DOHH2 (cell line): ENCODE data around the gene MGME1.

Experiments
- H3F3A ChIP-seq: fragments of 200-600 bp; sonication (generic), shearing (Covaris generic); 2 replicates; pipeline ENCODE4 v1.6.0; 2016; ENCODE audit warnings: antibody characterized with exemption, mild to moderate bottlenecking; ENCODE audit not compliant: control insufficient read depth, insufficient read depth
- H3K27ac ChIP-seq: fragments of 200-600 bp; sonication (generic); 2 replicates; pipeline ENCODE4 v1.5.1; 2014; ENCODE audit warnings: low read depth, mild to moderate bottlenecking, low read length, moderate library complexity
- H3K27me3 ChIP-seq: fragments of 200-600 bp; sonication (generic); 2 replicates; pipeline ENCODE4 v1.6.1; 2014; ENCODE audit warnings: mild to moderate bottlenecking, low read length, mixed read lengths; ENCODE audit not compliant: control insufficient read depth
- H3K36me3 ChIP-seq: fragments of 200-600 bp; sonication (generic); 2 replicates; pipeline ENCODE4 v1.6.1; 2014; ENCODE audit warnings: mild to moderate bottlenecking, low read length, moderate library complexity, mixed read lengths; ENCODE audit not compliant: control insufficient read depth
- H3K4me1 ChIP-seq: fragments of 200-600 bp; sonication (generic); 2 replicates; pipeline ENCODE4 v1.6.1; 2014; ENCODE audit warnings: mild to moderate bottlenecking, low read length, mixed read lengths; ENCODE audit not compliant: control insufficient read depth
- H3K4me2 ChIP-seq: fragments of 200-600 bp; sonication (generic); 2 replicates; pipeline ENCODE4 v1.6.0; 2014; ENCODE audit warnings: mild to moderate bottlenecking, low read length, moderate library complexity
- H3K4me3 ChIP-seq: fragments of 200-600 bp; sonication (generic); 2 replicates; pipeline ENCODE4 v1.5.1; 2014; ENCODE audit warnings: mild to moderate bottlenecking, low read length, mixed read lengths
- H3K79me2 ChIP-seq: fragments of 200-600 bp; sonication (generic); 2 replicates; pipeline ENCODE4 v1.6.1; 2014; ENCODE audit warnings: mild to moderate bottlenecking, low read length, mixed read lengths; ENCODE audit not compliant: control insufficient read depth
- H3K9me2 ChIP-seq: fragments of 200-600 bp; sonication (generic); replicated peaks from 2 replicates; pipeline ENCODE4 v1.6.1; 2014; ENCODE audit warnings: mild to moderate bottlenecking, low read length, mixed read lengths; ENCODE audit not compliant: control insufficient read depth
- H3K9me3 ChIP-seq: fragments of 200-600 bp; sonication (generic); 2 replicates; pipeline ENCODE4 v1.6.1; 2014; ENCODE audit warnings: antibody characterized with exemption, low read length, mixed read lengths; ENCODE audit not compliant: control insufficient read depth, insufficient read depth
- H4K20me1 ChIP-seq: fragments of 200-600 bp; sonication (generic); 2 replicates; pipeline ENCODE4 v1.6.0; 2014; ENCODE audit warnings: low read depth, mild to moderate bottlenecking, antibody characterized with exemption, low read length, moderate library complexity; ENCODE audit not compliant: control insufficient read depth, insufficient read depth
- EZH2phosphoT487 ChIP-seq: fragments of 200-600 bp; sonication (generic); IDR thresholded peaks from 2 replicates; pipeline ENCODE4 v1.6.1; 2017; ENCODE audit warnings: borderline replicate concordance, mild to moderate bottlenecking, antibody characterized with exemption, low read length, moderate library complexity, mixed read lengths
- TF ChIP-seq, protein P1 (sequence below): fragments of 200-600 bp; sonication (generic); IDR thresholded peaks from one replicate; pipeline ENCODE4 v1.5.1; 2014; ENCODE audit warnings: antibody characterized with exemption, mild to moderate bottlenecking, low read depth, low read length; ENCODE audit not compliant: poor library complexity, severe bottlenecking

The MGME1 gene

DNA sequence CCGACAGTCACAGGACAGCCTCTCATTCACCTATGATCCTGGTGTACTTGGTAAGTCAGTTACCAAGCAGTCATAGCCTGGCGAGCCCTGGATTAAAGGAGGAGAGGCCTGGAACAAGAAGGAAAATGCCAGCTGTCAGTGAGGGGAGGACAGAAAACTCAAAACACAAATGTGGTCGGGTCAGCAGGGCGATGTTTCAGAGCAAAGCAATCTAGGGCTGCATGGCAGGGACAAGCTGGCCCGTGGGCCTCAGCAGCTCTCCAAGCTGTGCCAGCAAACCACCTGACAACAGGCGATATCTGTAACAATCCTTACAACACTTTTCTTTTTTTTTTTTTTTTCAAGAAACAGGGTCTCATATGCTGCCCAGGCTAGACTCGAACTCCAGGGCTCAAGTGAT is 40.3 kb downstream of the MGME1 start:
- no peaks in the 10 kb centered on the region for H3F3A ChIP-seq

DNA sequence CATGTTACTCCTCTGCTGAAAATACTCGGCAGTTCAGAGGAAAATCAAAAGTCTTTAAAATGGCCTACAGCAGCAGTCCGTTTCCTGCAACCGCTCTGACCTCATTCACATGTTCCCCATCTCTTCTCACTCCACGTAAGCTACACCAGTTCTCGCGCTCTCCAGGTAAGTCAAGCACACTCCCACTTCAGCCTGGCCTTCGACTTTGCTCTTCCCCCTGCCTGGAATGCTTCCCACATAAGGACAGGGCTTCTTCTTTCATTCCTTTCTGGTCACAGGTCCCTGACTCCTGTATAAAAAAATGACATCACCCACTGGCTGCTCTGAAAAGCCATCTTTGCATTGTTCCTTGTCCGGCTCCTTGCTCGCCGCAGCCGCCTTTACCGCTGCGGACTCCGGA is 42.7 kb downstream of the MGME1 start:
- TF ChIP-seq EZH2phosphoT487, result no peak
- TF ChIP-seq, protein P1, sequence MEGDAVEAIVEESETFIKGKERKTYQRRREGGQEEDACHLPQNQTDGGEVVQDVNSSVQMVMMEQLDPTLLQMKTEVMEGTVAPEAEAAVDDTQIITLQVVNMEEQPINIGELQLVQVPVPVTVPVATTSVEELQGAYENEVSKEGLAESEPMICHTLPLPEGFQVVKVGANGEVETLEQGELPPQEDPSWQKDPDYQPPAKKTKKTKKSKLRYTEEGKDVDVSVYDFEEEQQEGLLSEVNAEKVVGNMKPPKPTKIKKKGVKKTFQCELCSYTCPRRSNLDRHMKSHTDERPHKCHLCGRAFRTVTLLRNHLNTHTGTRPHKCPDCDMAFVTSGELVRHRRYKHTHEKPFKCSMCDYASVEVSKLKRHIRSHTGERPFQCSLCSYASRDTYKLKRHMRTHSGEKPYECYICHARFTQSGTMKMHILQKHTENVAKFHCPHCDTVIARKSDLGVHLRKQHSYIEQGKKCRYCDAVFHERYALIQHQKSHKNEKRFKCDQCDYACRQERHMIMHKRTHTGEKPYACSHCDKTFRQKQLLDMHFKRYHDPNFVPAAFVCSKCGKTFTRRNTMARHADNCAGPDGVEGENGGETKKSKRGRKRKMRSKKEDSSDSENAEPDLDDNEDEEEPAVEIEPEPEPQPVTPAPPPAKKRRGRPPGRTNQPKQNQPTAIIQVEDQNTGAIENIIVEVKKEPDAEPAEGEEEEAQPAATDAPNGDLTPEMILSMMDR, result no peak
- Histone ChIP-seq H3K27me3 (no peaks in the 10 kb centered on the region), H3K9me2 (no peaks in the 10 kb centered on the region), H3F3A (no peaks in the 10 kb centered on the region), H3K27ac (no peak overlapping the region), H3K4me3 (no peak overlapping the region), H3K4me2 (no peak overlapping the region), H3K79me2 (no peaks in the 10 kb centered on the region), H3K4me1 (no peaks in the 10 kb centered on the region), H3K9me3 (no peaks in the 10 kb centered on the region), H4K20me1 (no peaks in the 10 kb centered on the region), H3K36me3 (no peaks in the 10 kb centered on the region)

More for the DNA sequence above, 40.3 kb downstream of the MGME1 start:
- H3K9me2 ChIP-seq, result no peaks in the 10 kb centered on the region
- TF ChIP-seq EZH2phosphoT487, result no peak
- TF ChIP-seq, protein P1, result no peak
- no peaks in the 10 kb centered on the region for H4K20me1 ChIP-seq
- no peaks in the 10 kb centered on the region for H3K79me2 ChIP-seq
- no peaks in the 10 kb centered on the region for H3K9me3 ChIP-seq
- H3K4me3 ChIP-seq, result no peak overlapping the region
- no peak overlapping the region for H3K27ac ChIP-seq
- H3K4me2 ChIP-seq, result no peak overlapping the region
- no peaks in the 10 kb centered on the region for H3K36me3 ChIP-seq
- H3K27me3 ChIP-seq, result no peaks in the 10 kb centered on the region
- H3K4me1 ChIP-seq, result peaks cover 21% of the 10 kb centered on the region

DNA sequence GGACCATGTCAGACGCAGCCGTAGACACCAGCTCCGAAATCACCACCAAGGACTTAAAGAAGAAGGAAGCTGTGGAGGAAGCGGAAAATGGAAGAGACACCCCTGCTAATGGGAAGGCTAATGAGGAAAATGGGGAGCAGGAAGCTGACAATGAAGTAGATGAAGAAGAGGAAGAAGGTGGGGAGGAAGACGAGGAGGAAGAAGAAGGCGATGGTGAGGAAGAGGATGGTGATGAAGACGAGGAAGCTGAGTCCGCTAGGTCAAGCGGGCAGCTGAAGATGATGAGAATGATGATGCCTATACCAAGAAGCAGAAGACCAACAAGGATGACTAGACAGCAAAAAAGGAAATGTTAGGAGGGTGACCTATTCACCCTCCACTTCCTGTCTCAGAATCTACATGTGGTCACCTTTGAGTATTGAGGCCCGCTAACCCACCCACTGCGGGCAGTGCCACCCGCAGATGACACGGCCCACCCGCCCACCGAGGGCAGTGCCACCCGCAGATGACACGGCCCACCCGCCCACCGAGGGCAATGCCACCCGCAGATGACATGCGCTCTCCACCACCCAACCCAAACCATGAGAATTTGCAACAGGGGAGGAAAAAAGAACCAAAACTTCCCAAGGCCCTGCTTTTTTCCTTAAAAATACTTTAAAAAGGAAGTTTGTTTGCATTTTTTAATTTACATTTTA is 43.3 kb downstream of the MGME1 start:
- H3K9me3 ChIP-seq, result no peaks in the 10 kb centered on the region
- no peaks in the 10 kb centered on the region for H3K4me1 ChIP-seq
- TF ChIP-seq, protein P1, result no peak
- no peak for TF ChIP-seq EZH2phosphoT487
- H3K36me3 ChIP-seq, result no peaks in the 10 kb centered on the region
- H3K27ac ChIP-seq, result no peak overlapping the region
- H3K27me3 ChIP-seq, result no peaks in the 10 kb centered on the region
- no peak overlapping the region for H3K4me3 ChIP-seq
- no peaks in the 10 kb centered on the region for H3F3A ChIP-seq
- no peaks in the 10 kb centered on the region for H3K79me2 ChIP-seq
- no peaks in the 10 kb centered on the region for H3K9me2 ChIP-seq
- no peaks in the 10 kb centered on the region for H4K20me1 ChIP-seq
- no peak overlapping the region for H3K4me2 ChIP-seq
